ENCODE results near the gene PRM1.

The PRM1 gene

DNA sequence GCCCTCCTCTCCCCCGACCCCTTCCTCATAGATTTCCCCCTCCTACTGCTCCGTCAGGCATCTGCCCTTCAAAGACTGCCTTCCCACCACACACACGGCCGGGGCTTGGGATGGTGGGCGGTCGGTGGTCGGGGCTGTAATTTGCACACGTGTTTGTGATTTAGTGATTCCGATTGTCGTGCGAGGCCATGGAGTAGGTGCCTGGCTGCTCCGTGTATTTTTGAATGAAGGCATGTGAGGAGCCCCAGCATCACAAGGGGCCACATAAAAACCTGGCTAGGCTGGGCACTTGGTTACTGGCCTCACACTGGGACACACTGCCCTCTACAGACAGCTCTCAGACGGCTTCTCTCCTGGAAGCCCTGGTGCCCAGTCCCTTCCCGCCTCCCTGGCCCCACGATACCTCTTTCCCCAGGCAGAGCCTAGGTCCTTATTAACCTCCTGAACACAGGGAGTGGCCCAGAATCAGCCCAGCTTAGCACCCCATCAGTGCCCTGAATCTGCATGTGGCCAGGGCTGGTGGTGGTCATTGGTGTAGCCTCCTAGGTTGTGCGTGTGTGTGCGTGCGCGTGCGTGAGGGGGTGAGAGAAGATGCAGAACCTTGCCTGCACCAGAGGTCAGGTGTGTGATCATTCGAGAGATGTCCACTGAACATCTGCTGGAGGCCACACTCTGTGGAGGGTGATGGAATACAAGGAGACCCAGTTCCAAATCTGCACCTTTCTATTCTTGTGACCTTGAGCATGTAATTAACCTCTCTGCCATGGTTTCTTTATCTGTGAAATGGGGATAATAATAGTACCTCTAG, 23.8 kb downstream of the PRM1 start:
- DNase-seq (ENCODE audit: low read depth in 1 of 2, low spot score in 1 of 2), result peak; percentile 84 to 87
- TF ChIP-seq JUND (IDR thresholded peaks at IDR 0.05; ENCODE audit: low read depth), result no peak
- in situ Hi-C loops (cut with HindIII; ENCODE audit: low pct_unique_long_range_greater_than_20kb, low sequenced_read_pairs), result no loop called here

DNA sequence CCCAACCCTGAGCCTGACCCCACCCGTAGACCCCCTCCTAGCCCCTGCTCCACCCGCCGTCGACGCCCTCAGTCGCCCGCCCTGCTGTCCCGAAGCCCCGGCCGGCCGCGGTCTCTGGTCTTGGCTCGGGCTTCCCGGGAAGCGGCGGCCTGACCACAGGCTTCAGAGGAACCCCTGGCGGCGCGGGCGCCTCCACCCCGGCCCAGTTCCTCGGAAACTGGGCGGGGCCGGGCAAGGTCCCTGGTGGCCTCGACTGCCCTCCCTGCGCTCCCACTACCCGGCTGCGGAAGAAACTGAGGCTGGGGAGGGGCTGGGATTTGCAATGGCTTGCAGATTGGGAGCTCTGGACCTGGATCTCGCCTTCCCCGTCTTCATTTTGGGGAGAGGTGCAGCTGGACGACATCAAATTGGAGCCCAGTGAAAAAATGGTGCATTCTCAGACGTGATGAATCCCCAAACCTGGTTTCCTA, 24.4 kb downstream of the PRM1 start:
- DNase-seq (ENCODE audit: low read depth in 1 of 2, low spot score in 1 of 2), result peak; percentile 35 to 53
- TF ChIP-seq JUND (IDR thresholded peaks at IDR 0.05; ENCODE audit: low read depth), result no peak
- in situ Hi-C loops (cut with HindIII; ENCODE audit: low pct_unique_long_range_greater_than_20kb, low sequenced_read_pairs), result no loop called here

DNA sequence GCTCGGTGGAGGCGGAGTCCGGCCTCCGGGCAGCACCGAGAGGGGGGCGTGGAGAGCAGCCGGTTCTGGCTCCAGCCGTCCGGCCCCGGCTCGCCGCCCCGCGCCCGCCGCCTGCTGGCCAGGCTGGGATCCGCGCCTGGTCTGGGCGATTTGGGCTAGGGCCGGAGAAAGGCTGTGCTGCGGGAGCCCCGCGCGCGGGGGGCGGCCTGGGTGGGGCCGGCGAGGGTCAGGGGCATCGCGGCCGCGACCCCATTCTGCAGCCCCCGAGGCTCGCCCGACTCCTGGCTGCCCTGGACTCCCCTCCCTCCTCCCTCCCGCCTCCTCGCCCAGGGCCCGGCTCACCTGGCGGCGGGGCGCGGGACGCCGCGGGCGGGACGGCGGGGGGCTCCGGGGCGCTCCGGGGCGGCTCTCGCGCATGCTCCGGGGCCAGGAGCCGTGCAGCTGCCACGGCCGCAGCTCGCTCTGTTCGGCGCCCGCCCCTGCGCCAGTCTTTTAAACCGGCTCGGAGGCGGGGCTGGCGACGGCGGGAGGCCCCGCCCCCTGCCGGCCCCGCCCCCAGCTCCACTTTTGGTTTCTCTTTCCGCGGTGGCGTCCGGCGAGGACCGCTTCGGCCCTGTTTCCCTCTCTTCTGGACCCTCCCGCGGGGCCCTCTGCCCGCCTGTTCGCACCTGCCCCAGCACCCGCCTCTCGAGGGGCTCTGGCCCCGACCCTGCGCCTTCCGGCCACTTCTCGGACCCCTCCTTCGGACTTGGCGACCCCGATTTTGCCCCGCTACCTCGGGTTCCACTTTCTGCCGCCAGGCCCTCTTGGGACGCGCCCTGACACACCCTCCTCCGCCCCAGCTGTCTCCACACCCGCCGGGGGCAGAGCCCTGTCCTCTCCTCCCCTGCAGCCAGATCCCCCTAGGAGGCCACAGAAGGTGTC, 25.1 kb downstream of the PRM1 start, which contains the start of gene SOCS1:
SOCS1 (minus strand) TSS at position 468 of the 924 bp plus-strand sequence. CDS start 726 bp downstream, outside the sequence.
- TF ChIP-seq JUND (IDR thresholded peaks at IDR 0.05; ENCODE audit: low read depth), result no peak
- in situ Hi-C loops (cut with HindIII; ENCODE audit: low pct_unique_long_range_greater_than_20kb, low sequenced_read_pairs), result no loop called here
- DNase-seq (ENCODE audit: low read depth in 1 of 2, low spot score in 1 of 2), result peak; percentile 86 to 90

DNA sequence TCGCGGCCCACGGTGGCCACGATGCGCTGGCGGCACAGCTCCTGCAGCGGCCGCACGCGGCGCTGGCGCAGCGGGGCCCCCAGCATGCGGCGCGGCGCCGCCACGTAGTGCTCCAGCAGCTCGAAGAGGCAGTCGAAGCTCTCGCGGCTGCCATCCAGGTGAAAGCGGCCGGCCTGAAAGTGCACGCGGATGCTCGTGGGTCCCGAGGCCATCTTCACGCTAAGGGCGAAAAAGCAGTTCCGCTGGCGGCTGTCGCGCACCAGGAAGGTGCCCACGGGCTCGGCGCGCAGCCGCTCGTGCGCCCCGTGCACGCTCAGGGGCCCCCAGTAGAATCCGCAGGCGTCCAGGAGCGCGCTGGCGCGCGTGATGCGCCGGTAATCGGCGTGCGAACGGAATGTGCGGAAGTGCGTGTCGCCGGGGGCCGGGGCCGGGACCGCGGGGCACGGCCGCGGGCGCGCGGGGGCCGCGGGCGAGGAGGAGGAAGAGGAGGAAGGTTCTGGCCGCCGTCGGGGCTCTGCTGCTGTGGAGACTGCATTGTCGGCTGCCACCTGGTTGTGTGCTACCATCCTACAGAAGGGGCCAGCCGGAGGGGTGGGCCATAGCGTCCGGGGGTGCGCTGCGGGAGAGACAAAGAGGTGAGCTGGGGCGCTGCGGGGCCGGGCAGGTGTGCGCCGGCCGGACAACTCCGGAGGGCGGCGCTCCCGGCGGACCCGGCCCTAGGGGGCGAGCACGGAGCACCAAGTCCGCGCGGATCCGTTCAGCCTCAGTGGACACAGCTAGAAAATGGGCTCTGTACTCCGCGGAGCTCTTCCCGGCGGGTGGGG, 26.0 kb downstream of the PRM1 start:
- DNase-seq (ENCODE audit: low read depth in 1 of 2, low spot score in 1 of 2), result no peak
- in situ Hi-C loops (cut with HindIII; ENCODE audit: low pct_unique_long_range_greater_than_20kb, low sequenced_read_pairs), result no loop called here
- TF ChIP-seq JUND (IDR thresholded peaks at IDR 0.05; ENCODE audit: low read depth), result no peak

DNA sequence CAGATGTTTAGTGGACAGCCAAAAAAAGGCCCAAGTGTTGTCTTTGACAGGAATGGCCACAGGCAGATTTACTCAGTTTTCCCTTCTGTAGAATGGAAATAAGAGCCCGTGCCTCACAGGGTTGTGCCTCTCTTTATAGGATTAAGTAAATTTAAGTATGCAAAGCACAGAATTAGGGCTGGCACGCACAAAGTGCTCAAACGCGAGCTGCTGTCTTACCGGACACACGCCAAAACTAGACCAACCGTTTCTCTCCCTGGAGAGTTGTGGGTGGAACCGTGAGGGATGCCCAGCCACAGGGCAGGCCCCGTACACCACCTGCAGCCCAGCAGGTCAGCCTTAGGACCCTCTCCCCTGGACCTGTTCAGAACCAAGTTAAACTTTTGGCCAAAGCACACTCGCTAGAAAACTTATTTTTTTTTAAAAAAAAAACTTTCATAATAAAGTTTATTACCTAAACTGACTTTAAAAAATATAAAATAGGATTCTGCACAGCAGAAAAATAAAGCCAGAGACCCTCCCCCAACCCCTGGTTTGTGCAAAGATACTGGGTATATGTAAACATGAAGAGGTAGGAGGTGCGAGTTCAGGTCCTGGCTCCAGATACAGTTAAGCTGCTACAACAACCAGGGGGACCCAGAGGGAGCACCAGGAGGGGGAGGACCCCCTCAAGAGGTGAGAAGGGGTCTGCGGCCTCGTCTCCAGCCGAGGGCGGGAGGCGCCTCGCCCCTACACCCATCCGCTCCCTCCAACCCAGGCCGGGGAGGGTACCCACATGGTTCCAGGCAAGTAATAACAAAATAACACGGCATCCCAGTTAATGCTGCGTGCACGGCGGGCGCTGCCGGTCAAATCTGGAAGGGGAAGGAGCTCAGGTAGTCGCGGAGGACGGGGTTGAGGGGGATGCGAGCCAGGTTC, 26.9 kb downstream of the PRM1 start:
- in situ Hi-C loops (cut with HindIII; ENCODE audit: low pct_unique_long_range_greater_than_20kb, low sequenced_read_pairs), result no loop called here
- TF ChIP-seq JUND (IDR thresholded peaks at IDR 0.05; ENCODE audit: low read depth), result no peak
- DNase-seq (ENCODE audit: low read depth in 1 of 2, low spot score in 1 of 2), result no peak

DNA sequence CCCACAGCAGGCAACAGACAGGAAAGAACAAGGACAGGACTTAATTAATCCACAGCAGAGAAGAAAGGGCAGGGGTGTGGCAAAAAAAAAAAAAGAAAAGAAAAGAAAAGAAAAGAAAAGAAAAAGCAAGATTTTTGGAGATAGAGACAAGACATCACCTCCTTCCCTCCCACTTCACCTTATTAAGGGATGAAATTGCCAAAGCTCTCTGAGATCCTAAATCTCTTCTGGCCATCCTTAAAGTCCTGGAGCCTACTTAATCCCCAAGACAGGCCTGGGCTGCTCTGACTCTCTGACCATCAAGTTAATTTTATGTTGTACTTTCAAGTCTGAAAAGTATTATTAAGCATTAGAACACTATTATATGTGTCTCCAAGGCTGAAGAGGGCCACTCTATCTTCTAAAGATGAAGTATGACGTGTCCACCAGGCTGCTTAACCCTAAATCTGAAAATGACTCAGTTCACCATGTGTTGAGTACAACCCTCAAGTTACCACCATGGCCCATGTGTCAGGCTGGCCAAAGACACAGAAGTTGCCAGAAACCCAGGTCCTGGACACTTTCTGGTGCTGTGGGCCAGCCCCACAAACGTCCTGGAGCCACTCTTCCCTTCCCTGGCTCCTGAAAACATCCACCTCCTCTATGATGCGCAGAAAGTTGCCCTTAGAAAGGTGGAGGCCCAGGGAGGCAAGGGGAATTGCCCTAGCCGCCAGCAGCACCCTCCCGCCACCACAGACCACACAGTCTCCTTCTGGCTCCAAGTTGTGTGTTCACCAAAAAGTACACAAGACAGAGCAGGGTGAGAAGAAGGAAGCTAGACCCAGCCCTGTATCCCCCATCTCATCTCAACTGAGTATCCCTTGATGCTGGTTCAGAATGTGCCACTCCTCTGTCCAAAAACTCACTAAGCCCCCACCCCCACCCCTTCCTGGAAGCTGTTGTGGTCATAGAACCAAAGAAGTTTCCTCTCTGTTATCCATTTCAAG, 27.8 kb downstream of the PRM1 start:
- no peak for TF ChIP-seq JUND (IDR thresholded peaks at IDR 0.05; ENCODE audit: low read depth)
- in situ Hi-C loops (cut with HindIII; ENCODE audit: low pct_unique_long_range_greater_than_20kb, low sequenced_read_pairs), result no loop called here

DNA sequence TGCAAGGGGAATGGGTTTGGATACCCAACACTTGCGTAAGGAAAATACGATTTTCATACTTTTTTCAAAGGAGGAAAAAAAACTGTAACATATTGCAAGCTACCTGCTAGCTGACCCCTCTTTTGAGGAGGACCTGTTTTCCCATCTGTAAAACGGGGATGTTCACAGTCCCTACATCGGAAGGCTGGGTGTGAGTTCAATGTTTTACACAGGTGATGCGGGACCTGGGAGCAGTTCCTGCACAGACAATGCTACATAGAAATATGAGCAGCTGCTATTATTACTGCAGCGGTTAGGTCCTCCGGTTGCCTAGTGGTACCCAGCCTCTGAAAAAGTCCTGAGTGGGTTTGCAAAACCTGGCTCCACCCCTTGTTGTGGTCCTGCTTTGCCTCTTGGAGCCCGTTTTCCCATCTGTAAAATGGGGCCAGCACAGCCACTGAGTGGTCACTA, 28.6 kb downstream of the PRM1 start:
- in situ Hi-C loops (cut with HindIII; ENCODE audit: low pct_unique_long_range_greater_than_20kb, low sequenced_read_pairs), result no loop called here
- TF ChIP-seq JUND (IDR thresholded peaks at IDR 0.05; ENCODE audit: low read depth), result no peak
- no peak for DNase-seq (ENCODE audit: low read depth in 1 of 2, low spot score in 1 of 2)

More for the DNA sequence above, 27.8 kb downstream of the PRM1 start:
- DNase-seq (ENCODE audit: low read depth in 1 of 2, low spot score in 1 of 2), result no peak

DNA sequence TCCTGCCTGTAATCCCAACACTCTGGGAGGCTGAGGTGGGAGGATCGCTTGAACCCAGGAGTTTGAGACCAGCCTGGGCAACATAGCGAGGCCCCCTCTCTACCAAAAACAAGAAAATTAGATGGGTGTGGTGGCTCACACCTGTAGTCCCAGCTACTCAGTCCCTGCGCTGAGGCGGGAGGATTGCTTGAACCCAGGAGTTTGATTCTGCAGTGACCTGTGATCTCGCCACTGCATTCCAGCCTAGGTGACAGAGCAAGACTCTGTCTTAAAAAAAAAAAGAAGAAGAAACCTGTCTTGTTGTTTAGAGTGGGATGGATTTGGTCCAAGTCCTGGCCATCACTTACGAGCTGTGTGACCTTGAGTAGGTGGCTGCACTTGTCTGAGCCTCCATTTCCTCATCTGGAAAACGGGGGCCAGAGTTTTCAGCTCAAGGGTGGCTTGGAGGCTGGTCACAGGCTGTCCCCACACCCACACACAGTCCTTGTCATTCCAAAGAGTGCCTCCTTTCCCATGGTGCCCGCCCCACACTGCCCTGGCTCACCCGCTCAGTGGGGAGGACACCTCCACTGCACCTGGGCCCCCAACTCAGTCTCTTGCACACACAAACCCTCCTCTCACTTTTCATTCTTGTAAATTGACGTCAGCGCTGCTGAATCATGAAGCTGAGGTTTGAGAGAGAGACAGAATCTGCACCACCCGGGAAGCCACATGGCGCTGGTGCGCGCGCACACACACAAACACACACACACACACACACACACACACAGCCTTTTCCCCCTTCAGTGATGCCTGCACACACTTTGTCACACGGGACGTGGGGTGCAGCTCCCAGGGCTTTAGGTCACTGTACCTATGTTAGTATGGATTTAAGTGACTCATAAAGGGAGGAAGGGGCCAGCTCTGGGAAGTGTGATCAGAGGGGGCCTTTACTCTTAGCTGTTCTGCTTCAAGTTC, 29.3 kb downstream of the PRM1 start:
- no peak for DNase-seq (ENCODE audit: low read depth in 1 of 2, low spot score in 1 of 2)
- in situ Hi-C loops (cut with HindIII; ENCODE audit: low pct_unique_long_range_greater_than_20kb, low sequenced_read_pairs), result no loop called here
- TF ChIP-seq JUND (IDR thresholded peaks at IDR 0.05; ENCODE audit: low read depth), result no peak

DNA sequence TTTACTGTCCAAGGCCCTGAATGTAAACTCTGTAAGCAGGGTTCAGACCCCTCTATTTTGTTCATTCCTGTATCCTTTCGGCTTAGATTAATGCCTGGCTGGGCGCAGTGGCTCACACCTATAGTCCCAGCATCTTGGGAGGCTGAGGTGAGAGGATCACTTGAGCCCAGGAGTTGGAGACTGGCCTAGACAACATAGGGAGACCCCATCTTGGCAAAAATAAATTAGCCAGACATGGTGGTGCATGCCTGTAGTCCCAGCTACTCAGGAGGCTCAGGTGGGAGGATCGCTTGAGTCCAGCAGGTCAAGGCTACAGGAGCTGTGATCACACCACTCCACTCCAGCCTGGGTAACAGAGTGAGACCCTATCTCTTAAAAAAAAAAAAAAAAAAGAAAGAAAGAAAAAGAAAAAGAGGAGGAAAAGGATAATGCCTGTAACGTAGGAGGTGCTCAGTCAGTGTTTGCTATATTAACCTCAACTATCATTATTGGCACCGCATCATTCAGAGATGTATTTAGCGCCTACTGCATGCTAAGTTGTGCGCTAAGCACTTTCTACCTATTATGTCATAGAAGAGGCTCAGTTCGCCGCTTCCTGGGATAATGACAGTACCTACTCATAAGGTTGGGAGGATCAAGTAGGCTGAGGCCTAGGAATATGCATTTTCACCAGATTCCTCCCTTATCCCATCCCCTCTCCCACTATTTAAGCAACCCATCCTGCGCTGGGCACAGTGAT, 30.2 kb downstream of the PRM1 start:
- no peak for TF ChIP-seq JUND (IDR thresholded peaks at IDR 0.05; ENCODE audit: low read depth)
- in situ Hi-C loops (cut with HindIII; ENCODE audit: low pct_unique_long_range_greater_than_20kb, low sequenced_read_pairs), result no loop called here
- DNase-seq (ENCODE audit: low read depth in 1 of 2, low spot score in 1 of 2), result no peak
